ENCODE results near the gene NRL. TPM values are rescaled to one million over a fixed set of nuclear protein-coding genes. Genes with fewer than 3 reads are reported as not detected.

NRL gene
- polyA plus RNA-seq, 3 donors, result 1.1 to 1.5 (median 1.3) TPM

DNA sequence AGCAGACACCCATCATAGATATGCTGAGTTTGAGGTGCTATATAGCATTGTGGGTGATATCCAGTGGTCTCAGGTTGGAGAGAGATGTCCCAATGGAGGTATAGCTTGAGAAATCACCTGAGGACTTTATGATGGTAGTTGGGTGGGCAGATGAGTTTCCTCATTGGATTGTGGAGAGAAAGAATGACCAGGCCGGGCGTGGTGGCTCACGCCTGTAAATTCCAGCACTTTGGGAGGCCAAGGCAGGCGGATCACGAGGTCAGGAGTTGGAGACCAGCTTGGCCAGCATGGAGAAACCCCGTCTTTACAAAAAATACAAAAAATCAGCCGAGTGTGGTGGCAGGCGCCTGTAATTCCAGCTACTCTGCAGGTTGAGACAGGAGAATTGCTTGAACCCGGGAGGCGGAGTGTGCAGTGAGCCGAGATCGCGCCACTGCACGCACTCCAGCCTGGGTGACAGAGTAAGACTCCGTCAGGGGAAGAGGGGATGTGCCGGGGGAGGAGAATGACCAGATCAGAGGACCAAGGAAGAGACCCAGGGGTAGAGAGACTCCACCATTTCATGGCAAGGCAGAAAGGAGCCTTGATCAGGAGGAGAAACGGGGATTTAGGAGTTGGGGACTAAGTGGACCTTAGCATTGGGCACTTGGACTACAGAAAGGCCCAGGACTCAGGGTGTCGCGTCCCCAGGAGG, 21.4 kb downstream of the NRL start:
- TF ChIP-seq, protein P1, sequence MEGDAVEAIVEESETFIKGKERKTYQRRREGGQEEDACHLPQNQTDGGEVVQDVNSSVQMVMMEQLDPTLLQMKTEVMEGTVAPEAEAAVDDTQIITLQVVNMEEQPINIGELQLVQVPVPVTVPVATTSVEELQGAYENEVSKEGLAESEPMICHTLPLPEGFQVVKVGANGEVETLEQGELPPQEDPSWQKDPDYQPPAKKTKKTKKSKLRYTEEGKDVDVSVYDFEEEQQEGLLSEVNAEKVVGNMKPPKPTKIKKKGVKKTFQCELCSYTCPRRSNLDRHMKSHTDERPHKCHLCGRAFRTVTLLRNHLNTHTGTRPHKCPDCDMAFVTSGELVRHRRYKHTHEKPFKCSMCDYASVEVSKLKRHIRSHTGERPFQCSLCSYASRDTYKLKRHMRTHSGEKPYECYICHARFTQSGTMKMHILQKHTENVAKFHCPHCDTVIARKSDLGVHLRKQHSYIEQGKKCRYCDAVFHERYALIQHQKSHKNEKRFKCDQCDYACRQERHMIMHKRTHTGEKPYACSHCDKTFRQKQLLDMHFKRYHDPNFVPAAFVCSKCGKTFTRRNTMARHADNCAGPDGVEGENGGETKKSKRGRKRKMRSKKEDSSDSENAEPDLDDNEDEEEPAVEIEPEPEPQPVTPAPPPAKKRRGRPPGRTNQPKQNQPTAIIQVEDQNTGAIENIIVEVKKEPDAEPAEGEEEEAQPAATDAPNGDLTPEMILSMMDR (IDR thresholded peaks at IDR 0.05), result no peak
- Histone ChIP-seq H3K9me3 (replicated peaks in 1 of 2; ENCODE audit: control insufficient read depth in 1 of 2, insufficient read depth in 1 of 2, low read length in 2 of 2) (no peaks in the 10 kb centered on the region), H4K20me1 (ENCODE audit: insufficient read depth, low read length) (peaks cover 10% of the 10 kb centered on the region), H3K27me3 (ENCODE audit: control insufficient read depth in 2 of 2, insufficient read depth in 2 of 2, low read length in 2 of 2) (no peaks in the 10 kb centered on the region), H3K79me2 (ENCODE audit: insufficient read depth, low read length) (peaks cover 34% of the 10 kb centered on the region), H2AFZ (ENCODE audit: insufficient read depth, low read depth, low read length, poor library complexity, severe bottlenecking) (peak overlapping the region; percentile 89), H3K9ac (ENCODE audit: insufficient read depth, low read length, poor library complexity, severe bottlenecking) (peak overlapping the region; percentile 6), H3K4me2 (replicated peaks; ENCODE audit: extremely low read depth, low read length, poor library complexity, severe bottlenecking) (peak overlapping the region; percentile 98), H3K27ac (ENCODE audit: low read depth in 1 of 2, low read length in 2 of 2) (peak overlapping the region; percentile 68 to 92), H3K4me1 (ENCODE audit: control insufficient read depth in 1 of 2, insufficient read depth in 2 of 2, low read length in 2 of 2) (peaks cover 36 to 49% of the 10 kb centered on the region in 2 donors), H3K36me3 (replicated peaks in 1 of 2; ENCODE audit: control insufficient read depth in 1 of 2, insufficient read depth in 2 of 2, low read length in 2 of 2) (peaks cover 5 to 12% of the 10 kb centered on the region in 2 donors), H3K4me3 (replicated peaks in 1 of 3; ENCODE audit: low read depth in 2 of 3, low read length in 3 of 3) (peak overlapping the region in 2 of 3 experiments; percentile 64 to 98)
- 88% methylated on average over 17 of the region's 19 CpGs for WGBS (ENCODE audit: insufficient coverage)
- peaks cover 0 to 3% (median 0%) of the 10 kb centered on the region in 7 donors for H3K9me3 Mint-ChIP-seq
- H3K36me3 Mint-ChIP-seq, result peaks cover 12 to 17% of the 10 kb centered on the region in 2 donors
- peaks cover 0 to 2% (median 0%) of the 10 kb centered on the region in 3 donors for H3K27me3 Mint-ChIP-seq (ENCODE audit: low read depth in 3 of 3)
- H3K4me1 Mint-ChIP-seq, result peaks cover 45% of the 10 kb centered on the region
- H3K4me3 Mint-ChIP-seq, result peak overlapping the region; percentile 96 to 97
- DNase-seq, result no peak
- peak overlapping the region; percentile 85 to 95 (median 89) for H3K27ac Mint-ChIP-seq
- intact Hi-C loops (cut with micrococcal nuclease), result no loop called here

DNA sequence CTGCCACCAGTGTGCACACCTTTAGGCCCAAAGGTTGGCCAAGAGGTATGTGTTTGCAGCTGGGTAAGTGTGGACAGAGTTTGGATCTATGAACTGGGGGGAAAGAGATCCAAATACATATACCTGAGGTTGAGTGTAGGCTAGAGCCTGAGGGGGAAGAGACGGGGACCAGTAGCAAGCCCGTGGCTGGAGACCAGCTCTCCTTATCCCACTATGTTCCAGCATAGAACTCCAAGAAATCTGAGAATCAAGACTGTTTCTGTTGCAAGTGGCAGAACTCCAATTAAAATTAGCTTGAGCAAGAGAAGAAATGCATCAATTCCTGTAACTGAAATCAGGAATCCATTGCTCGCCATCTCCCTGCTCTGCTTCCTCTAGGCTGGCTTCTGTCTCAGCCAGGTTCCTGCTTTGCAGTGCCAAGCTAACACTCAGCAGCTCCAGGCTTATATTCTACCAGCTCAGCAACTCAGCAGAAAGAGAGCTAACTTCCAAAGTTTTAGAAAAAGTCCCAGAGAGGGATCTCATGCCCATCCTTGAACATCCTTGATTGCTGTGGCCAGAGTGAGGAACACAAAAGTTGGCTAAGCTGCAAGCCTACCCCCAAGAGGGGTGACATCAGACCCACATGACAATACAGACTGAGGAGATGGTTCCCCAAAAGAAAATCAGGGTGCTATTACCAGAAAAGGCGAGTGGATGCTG, 22.1 kb downstream of the NRL start:
- TF ChIP-seq, protein P1 (IDR thresholded peaks at IDR 0.05), result no peak
- Mint-ChIP-seq H3K27me3 (ENCODE audit: low read depth in 3 of 3) (peaks cover 0 to 2% (median 0%) of the 10 kb centered on the region in 3 donors), H3K36me3 (peaks cover 8 to 10% of the 10 kb centered on the region in 2 donors), H3K4me1 (peaks cover 45% of the 10 kb centered on the region), H3K4me3 (peak overlapping the region in 1 of 2 donors; percentile 96), H3K9me3 (peaks cover 0 to 3% (median 0%) of the 10 kb centered on the region in 7 donors), H3K27ac (peak overlapping the region; percentile 85 to 95 (median 89))
- H3K9ac ChIP-seq (ENCODE audit: insufficient read depth, low read length, poor library complexity, severe bottlenecking), result peak overlapping the region; percentile 6
- H4K20me1 ChIP-seq (ENCODE audit: insufficient read depth, low read length), result peaks cover 8% of the 10 kb centered on the region
- no peak overlapping the region for H3K4me3 ChIP-seq (replicated peaks in 1 of 3; ENCODE audit: low read depth in 2 of 3, low read length in 3 of 3)
- peak overlapping the region; percentile 0 for H3K4me2 ChIP-seq (replicated peaks; ENCODE audit: extremely low read depth, low read length, poor library complexity, severe bottlenecking)
- H3K4me1 ChIP-seq (ENCODE audit: control insufficient read depth in 1 of 2, insufficient read depth in 2 of 2, low read length in 2 of 2), result peaks cover 36 to 48% of the 10 kb centered on the region in 2 donors
- H3K36me3 ChIP-seq (replicated peaks in 1 of 2; ENCODE audit: control insufficient read depth in 1 of 2, insufficient read depth in 2 of 2, low read length in 2 of 2), result peaks cover 0 to 5% of the 10 kb centered on the region in 2 donors
- H2AFZ ChIP-seq (ENCODE audit: insufficient read depth, low read depth, low read length, poor library complexity, severe bottlenecking), result no peak overlapping the region
- intact Hi-C loops (cut with micrococcal nuclease), result no loop called here
- H3K79me2 ChIP-seq (ENCODE audit: insufficient read depth, low read length), result peaks cover 31% of the 10 kb centered on the region
- H3K27ac ChIP-seq (ENCODE audit: low read depth in 1 of 2, low read length in 2 of 2), result peak overlapping the region; percentile 68 to 92
- peak; percentile 56 to 73 (median 59) for DNase-seq
- H3K9me3 ChIP-seq (replicated peaks in 1 of 2; ENCODE audit: control insufficient read depth in 1 of 2, insufficient read depth in 1 of 2, low read length in 2 of 2), result no peaks in the 10 kb centered on the region
- 50% methylated on average over 2 of the region's 4 CpGs for WGBS (ENCODE audit: insufficient coverage)
- H3K27me3 ChIP-seq (ENCODE audit: control insufficient read depth in 2 of 2, insufficient read depth in 2 of 2, low read length in 2 of 2), result no peaks in the 10 kb centered on the region

All from CD14-positive monocyte (primary cell).